ENCODE data around the gene TRPM3. TPM values are rescaled to one million over a fixed set of nuclear protein-coding genes. Genes with fewer than 3 reads are reported as not detected.
A peak's percentile ranks its signal among the peaks of the same experiment; 100 is the strongest.

TRPM3 gene
- total RNA-seq, 1 donor from 2014 or later = 26.1 TPM

DNA sequence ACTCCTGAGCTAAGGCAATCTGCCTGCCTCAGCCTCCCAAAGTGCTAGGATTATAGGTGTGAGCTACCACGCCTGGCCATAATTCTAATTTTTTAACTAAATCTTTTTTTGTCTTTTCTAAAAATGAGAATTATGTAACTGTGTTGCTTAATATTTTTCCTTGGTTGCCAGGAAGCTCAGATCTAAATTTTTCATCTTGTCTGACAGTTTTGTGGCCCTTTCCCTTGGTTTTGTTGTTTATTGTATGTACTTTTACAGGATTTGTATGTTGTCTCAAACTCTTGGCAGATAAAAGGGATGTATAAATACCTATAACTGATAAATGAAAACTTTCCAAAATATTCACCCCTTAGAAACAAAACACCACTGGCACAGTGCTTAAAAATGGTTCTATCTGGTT is 618.7 kb downstream of the TRPM3 start:
- intact Hi-C loops (cut with DNase I) = no loop called here
- DNase-seq (ENCODE audit: low spot score) (no peak), ATAC-seq (peak; percentile 33)

DNA sequence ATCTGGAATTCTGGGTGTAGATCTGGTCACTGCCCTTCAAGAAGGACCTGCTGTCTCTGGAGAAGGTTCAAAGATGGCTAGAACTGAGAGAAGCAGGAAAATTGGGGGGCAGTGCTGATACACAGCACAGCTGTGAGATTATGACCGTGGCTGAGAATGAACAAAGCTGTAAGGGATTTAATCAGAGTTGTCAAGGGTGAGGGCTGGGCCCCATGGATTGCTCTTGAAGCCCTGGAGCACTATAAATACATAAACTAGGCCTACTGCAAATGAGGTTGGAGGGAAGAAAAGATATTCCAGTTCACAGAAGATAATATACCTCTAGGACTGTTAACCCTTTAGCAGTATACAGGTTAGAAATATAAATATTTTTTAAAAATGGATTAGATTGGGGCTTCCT is 620.6 kb downstream of the TRPM3 start:
- intact Hi-C loops (cut with DNase I) = no loop called here
- no peak for DNase-seq (ENCODE audit: low spot score)

DNA sequence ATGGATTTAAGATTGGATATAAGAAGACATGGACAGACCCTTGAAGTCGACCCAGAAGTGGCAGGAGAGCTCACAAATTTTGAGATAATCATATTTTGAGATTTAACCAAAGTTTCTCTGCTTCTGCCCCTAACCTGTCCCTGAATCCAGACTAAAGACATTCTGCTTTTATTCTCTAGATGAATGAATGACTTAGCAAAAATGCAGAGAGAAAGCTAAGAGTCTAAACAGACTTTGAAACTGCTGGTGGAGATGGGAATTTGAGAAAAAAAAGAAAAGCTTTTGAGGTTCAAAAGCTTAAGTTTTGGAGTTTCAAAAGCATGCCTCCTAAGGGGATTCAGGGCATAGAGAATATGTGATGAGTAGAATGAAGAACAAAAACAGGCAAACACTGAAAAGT is 621.8 kb downstream of the TRPM3 start:
- intact Hi-C loops (cut with DNase I) = no loop called here
- no peak for ATAC-seq
- DNase-seq (ENCODE audit: low spot score) = no peak

More for the DNA sequence above, 620.6 kb downstream of the TRPM3 start:
- no peak for ATAC-seq

DNA sequence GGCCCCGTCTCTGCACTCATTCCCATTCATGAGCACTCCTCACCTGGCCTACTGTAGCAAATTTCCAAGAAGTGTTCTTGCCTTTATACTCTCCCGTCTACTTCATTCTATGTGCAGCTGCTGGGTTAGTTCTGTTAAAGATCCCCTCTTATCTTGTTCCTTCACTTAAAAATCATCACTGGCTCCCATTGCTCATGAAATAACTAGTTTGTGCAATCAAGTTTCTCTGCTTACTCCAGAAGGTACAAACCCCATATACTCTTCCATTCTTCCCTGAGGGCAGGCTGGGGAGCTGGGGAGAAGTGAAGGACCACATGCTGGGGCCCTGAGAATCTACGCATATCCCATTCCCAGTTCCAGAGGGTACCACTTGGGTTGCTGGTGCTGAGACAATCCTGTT is 622.6 kb downstream of the TRPM3 start:
- intact Hi-C loops (cut with DNase I) = no loop called here
- ATAC-seq (no peak), DNase-seq (ENCODE audit: low spot score) (no peak)

DNA sequence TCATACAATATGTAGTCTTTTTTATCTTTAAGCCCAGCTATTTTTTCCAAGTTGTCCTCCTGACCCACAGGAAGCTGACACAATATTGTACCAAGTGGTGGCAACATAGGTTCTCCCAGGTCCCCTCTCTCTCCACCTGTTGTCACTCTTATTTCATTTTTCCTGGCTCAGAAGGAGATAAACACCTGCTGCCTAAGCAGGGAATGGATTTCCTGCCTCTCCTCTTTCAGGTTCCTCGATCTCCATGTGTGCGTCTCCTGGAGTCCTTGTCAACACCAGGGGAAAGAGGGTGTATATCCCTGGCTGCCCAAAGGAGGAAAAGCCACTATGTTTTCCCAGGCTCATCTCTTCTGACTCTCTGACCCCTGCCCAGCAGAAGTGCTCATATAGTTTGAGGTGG is 625.2 kb downstream of the TRPM3 start:
- intact Hi-C loops (cut with DNase I) = no loop called here
- no peak for ATAC-seq
- no peak for DNase-seq (ENCODE audit: low spot score)

DNA sequence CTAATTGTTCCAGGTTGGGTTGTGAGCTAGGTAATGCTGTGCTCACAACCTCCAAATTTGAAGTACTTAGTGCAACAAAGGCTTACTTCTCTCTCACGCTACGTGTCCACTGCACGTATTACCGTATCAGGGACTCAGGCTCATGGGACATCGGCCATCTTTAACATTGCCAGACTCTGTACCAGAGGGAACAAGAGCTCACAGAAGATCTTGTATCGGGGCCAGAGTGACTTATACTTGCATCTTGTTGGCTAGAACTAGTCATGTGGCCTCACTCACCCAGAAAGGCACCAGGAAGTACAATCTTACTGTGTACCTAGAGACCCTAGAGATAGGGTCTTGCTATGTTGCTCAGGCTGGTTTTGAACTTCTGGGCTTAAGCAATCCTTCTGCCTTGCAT is 625.9 kb downstream of the TRPM3 start:
- DNase-seq (ENCODE audit: low spot score) = no peak
- intact Hi-C loops (cut with DNase I) = no loop called here
- no peak for ATAC-seq

DNA sequence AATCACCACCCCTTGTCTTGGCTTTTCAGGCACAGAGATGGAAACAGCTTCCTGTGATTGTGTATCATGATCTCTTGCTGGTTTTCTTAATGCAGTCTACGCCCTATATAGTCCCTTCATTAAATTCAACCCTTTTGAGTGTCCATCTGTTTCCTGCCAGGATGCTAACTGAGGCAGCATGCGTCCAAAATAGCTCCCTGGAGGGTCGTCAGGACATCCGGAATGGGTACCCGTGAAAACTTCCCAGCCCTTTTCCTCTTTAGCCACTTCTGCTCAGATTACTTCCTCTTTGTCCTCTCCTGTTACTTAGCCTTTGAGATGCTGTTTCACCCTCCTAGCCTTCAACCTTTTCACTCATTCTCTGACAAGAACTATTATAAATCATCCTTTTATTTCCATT is 627.2 kb downstream of the TRPM3 start:
- ATAC-seq (peak; percentile 32), DNase-seq (ENCODE audit: low spot score) (no peak)
- intact Hi-C loops (cut with DNase I) = no loop called here

DNA sequence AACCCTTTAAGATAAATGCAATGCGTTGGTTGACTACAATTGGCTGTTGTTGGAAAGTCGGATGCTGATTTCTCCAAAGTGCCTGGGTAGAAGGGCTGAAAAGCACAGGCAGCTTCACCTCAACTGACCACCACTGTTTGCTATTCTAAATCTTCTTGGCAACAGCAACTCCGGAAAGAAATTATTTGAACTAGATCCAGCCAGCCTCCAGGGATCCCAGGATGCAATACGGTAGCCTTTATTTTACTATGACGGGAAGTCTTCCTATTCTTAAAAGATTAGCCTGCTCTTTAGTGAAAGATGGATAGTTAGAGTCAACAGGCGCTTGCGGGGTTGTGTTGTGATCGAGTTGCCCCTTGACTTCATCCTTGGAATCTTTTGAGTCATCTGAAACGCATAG is 628.4 kb downstream of the TRPM3 start:
- DNase-seq (ENCODE audit: low spot score) (no peak), ATAC-seq (peak; percentile 29)
- intact Hi-C loops (cut with DNase I) = no loop called here

DNA sequence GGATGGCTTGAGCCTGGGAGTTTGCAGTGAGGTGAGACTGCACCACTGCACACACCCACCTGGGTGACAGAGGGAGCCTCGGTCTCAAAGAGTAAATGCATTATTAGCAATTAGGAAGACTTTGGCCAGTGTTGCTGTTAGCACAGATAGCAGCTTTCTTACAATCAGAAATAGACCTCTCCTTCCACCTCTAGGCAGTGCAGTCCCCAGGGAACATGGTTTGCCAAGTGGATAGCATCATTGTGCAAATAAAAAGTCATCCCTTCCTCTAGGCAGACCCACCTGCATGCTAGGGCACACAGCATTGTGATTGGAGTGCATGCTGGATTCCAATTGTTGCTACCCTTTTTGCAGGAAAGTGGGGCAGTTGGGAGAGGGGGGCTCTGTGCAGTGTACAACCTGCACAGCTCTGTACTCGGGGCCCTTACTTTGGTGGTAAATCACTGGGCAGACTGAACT is 629.1 kb downstream of the TRPM3 start:
- DNase-seq (ENCODE audit: low spot score) (no peak), ATAC-seq (no peak)
- intact Hi-C loops (cut with DNase I) = no loop called here

DNA sequence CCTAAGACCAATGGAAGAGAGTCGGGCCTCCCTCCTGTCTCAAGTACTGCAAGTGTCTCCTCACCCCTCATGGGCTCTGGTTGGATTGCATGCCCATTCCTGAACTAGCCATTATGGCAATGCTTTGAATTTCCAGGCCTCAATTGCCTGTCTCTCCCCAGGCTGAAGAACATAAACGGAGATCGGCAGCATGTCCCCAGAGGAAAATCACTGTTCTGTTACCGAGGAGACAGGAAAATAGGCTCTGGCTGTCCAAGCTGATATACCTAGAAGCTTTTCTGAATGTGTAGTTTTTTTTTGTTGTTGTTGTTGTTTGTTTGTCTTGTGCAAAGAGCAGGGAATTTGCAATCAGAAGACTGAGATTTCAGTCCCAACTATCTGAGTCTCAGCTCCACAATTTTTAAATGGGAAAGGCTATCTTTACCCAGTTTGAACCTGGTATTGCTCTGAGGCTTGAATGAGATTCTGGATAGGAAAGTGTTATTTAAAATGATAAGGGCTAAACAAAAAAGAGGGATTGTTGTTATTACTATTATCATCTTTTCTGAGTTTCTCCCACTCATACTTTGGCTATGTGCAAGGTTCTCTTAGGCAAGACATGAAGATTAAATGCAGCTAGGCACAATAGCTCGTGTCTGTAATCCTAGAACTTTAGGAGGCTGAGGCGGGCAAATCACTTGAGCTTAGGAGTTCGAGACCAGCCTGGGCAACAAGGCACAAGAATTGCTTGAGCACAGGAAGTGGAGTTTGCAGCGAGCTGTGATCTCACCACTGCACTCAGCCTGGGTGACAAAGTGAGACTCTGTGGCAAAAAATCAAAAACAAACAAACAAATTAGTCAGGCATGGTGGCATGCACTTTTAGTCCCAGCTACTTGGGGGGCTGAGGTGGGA is 629.7 kb downstream of the TRPM3 start:
- DNase-seq (ENCODE audit: low spot score) (no peak), ATAC-seq (no peak)
- intact Hi-C loops (cut with DNase I) = no loop called here

DNA sequence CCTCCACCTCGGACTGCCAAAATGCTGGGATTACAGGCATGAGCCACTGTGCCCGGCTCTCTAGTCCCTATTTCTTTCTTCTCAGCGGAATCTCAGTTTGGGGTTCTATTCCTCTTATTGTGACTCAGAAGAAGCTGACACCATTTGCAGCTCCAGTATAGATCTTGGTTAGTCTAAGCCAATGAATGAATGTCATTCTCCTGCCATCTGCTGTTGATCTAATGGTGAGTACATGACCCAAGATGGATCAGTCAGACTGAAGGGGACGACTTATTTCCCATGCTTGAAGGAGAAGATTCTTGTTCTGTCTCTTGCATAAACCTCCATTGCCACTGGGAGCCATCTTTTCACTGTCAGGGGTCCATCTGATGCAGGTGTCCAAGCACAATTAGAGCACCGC is 630.9 kb downstream of the TRPM3 start:
- intact Hi-C loops (cut with DNase I) = no loop called here
- ATAC-seq (no peak), DNase-seq (ENCODE audit: low spot score) (no peak)

DNA sequence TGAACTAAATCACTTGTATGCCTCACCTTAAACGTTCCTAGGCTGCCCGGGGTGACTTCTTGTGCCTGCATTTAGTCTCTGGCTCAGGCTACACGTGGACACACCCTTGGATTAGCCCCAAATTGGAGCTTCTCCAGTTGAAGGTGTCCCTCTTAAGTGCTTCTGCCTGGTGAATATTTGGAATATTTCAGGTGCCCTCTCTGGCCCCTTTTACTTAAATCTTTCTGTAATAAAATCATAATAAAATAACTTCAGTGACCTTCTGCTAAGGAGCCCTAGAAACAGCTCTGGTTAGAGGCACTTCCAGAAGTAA is 632.7 kb downstream of the TRPM3 start:
- peak; percentile 73 for ATAC-seq
- intact Hi-C loops (cut with DNase I) = loop anchor here (10.0 kb wide), 1 partner anchor 116 kb away; no protein-coding TSS in a partner anchor
- no peak for DNase-seq (ENCODE audit: low spot score)

DNA sequence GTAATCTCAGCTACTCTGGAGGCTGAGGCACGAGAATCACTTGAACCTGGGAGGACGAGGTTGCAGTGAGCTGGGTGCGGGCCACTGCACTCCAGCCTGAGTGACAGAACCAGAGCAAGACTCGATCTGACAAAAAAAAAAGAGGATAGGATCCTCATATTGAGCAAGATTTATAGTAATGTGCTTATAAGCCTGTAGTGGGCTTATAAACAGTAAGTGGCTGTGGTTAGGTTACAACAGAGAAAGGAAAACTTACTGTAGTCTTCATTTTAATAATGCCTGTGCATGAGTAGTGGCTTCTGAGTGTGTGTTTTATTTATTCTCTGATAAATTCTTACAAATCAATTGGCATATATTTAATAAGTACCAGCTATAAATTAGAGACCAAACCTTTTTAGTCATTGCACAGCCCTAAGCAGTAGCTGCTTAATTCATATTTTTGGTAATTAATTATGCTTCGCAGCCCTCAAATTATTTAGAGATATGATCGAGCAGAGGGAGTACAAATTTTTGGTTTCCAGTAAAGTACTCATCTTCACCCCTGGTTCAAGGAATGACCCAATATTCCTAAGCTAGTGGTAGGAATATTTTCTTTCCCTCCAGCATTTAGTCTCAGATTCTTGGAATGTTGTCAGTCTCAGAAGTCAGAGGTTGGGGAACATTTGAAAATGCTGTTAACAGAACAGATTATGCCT is 633.2 kb downstream of the TRPM3 start:
- ATAC-seq (no peak), DNase-seq (ENCODE audit: low spot score) (no peak)
- intact Hi-C loops (cut with DNase I) = loop anchor here (10.0 kb wide), 1 partner anchor 117 kb away; no protein-coding TSS in a partner anchor

DNA sequence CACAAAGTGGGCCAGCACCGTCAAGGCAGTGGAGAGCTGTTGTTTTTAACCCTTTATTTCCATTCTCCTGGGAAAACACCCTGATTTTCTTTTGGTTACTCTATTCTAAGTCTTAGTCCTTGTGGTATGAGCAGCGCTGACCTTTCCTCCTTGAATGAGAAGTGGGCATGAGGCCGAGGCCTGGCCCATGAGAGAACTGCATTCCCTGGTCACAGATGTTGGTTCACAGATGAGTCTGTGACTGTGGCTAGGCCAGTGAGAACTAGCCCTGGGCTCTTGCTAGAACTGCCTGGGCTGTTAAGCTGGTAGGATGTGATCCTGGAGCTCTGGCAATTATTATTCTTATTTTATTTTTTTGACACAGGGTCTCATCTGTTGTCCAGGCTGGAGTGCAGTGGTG is 635.3 kb downstream of the TRPM3 start:
- intact Hi-C loops (cut with DNase I) = loop anchor here (10.0 kb wide), 1 partner anchor 119 kb away; no protein-coding TSS in a partner anchor
- DNase-seq (ENCODE audit: low spot score) (no peak), ATAC-seq (no peak)

DNA sequence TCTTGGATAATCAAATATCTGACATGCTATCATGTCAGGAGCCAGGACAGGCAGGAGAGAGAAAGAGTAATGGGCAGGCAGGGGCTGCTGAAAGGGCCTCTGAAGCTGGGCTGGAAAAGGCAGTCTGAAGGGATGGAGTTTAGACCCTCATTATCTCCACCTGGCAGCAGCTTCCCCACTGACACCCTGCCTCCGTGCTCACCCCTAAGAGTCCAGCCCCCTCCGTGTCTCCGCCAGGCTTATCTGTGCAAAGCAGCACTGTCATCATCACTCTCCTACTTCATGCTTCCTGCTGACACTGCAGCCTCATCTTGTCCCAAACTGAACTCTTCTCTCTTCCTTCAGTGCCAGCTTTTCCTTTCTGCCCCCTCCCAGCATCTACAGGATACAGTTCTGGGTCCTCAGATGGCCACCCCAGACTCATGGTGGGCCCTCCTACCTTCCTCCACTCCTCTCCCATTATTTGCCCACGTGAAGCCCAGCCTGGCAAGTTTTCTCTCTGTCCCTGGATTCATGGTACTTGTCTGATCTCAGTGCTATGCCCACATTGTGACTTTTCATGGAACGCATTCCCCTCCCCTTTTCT is 636.1 kb downstream of the TRPM3 start:
- DNase-seq (ENCODE audit: low spot score) (no peak), ATAC-seq (no peak)
- intact Hi-C loops (cut with DNase I) = loop anchor here (10.0 kb wide), 1 partner anchor 119 kb away; no protein-coding TSS in a partner anchor

DNA sequence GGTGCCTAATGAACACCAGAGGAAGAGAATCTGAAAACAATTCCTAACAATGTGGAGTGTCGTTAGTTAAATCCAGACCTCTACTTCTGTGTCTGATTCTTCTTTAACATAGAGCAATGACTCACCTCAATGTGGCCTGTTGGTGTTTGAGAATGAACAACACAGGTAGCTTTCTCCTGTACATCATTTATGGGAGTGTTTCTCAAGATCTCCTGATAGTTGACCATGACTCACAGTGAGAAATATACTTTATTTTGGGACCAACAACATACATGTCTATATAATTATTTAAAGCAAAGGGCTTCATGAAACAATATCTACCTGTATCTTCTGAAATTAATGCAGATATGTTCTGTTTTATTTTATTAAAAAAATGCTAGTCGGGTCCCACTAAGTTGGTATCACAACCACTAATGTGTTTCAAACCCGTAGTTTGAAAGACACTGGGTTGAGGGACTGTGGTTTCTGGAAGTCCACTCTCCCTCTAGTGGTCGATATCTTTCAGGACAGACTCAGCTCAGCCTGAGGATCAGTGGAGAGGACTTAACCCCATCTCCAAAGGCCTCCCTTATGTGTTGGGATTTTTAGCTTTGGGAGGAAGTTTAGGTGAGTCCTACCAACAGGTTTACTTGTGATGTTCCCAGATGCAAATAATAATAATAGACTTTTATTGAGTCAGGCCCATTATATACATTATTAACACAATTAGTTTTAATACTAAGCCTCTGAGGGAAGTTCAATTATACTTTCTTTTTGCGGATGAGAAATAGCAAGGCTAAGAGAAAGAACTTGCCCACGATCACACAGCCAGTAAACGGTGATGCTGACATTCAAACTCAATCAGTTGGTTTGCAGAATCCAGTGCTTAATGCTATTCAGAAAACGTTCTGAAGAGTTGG is 636.9 kb downstream of the TRPM3 start:
- intact Hi-C loops (cut with DNase I) = loop anchor here (5.0 to 10.0 kb wide), 2 partner anchors 72 to 120 kb away; partner anchors contain the start of gene KLF9
- ATAC-seq (peak; percentile 61), DNase-seq (ENCODE audit: low spot score) (no peak)

DNA sequence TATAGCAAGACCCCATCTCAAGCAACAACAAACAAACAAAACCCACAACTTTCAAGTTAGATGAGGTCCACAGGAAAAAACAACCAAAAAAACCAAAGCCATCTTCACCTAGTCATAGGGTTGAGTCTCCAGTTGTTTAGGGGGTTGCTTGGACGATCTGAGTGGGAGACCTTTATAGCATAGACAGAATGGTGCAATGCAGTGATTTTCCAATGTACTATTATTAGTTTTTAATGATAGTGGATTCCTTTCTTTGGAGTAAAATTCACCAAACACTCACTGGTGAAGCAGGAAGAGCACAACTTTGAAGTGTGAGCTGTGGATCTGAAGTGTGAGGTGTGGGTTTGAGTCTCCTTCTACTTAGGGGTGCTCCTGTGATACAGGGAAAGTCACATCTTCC is 640.0 kb downstream of the TRPM3 start:
- intact Hi-C loops (cut with DNase I) = loop anchor here (5.0 to 10.0 kb wide), 2 partner anchors 69 to 123 kb away; partner anchors contain the start of gene KLF9
- no peak for DNase-seq (ENCODE audit: low spot score)

DNA sequence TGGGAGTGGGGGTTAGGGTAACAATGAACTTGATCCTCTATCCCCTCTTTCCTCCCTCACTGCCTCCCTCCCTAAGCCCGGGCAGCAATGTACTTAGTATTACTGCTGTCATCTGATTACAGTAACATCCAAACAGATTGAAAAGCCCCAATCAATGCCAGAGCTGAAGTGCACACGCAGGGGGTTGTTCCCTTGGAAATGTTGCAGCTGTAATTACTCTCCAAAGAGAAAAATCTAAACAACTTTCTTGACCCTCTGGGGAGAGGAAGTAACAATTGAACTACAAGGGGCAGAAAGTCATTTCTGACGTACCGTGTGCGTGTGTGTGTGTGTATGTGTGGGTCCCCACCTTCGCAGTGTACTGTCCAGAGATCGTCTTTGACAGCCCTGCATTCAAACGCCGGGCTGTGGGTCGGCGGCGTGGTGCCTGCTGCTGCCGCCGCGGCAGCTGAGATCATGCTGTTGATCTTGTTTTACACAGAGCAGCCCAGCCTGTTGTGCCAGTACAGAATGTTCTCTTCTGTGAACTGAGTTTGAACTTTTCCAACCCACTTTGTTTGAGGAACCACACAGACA is 640.9 kb downstream of the TRPM3 start:
- peak; percentile 95 for ATAC-seq
- intact Hi-C loops (cut with DNase I) = loop anchor here (5.0 to 10.0 kb wide), 2 partner anchors 68 to 124 kb away; partner anchors contain the start of gene KLF9
- peak; percentile 85 for DNase-seq (ENCODE audit: low spot score)

More for the DNA sequence above, 640.0 kb downstream of the TRPM3 start:
- ATAC-seq = no peak

All from sciatic nerve (tissue), 2 donors.